ENCODE measurements around the gene SCYGR8. TPM values are rescaled to one million over a fixed set of nuclear protein-coding genes. Genes with fewer than 3 reads are reported as not detected.
"Not testable (repeated sequence)": the region's sequence is repeated elsewhere in the genome, so short reads cannot be mapped to it uniquely, and the experiment has no call there.

SCYGR8 gene
- total and polyA plus RNA-seq, 4 experiments from 2014 or later: not detected

DNA sequence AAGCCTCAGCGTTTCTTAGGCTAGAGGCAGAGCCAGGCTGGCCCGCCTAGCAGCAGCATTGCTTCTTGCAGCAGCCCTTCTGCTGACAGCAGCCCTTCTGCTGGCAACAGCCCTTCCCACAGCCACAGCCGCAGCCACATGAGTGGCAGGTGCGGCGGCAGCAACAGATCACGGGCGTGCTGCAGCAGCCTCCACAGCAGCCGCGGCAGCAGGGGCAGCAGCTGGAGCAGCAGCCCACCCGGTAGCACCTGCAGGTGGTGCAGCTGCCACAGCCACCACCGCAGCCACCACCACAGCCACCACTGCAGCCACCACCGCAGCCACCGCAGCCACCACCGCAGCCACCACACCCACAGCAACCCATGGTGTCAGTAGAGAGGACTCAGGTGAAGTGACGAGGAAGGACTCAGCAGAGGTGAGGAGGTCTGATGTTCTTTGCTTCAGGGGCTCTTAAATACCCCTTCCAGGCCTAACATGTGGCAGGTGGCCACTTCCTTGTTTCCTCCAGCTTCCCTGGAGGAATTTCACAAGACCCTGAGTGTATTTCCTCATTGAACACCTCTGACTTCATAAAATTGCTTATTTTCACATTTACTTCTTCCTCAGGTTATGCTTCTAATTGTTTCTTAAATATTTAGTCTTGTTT is 21.2 kb upstream of the SCYGR8 start, which contains the start of gene SCYGR6:
SCYGR6 (minus strand) TSS at position 364 of the 646 bp plus-strand sequence; CDS start at position 364, 0 bp downstream.
- H3K9me3 ChIP-seq (ENCODE audit: control insufficient read depth in 1 of 2, low read length in 2 of 2): no peaks in the 10 kb centered on the region
- Mint-ChIP-seq H3K27ac (no peak within 1 kb of the TSS), H3K4me1 (no peaks in the 10 kb centered on the region), H3K9me3 (no peaks in the 10 kb centered on the region), H3K27me3 (peaks cover 14 to 25% of the 10 kb centered on the region in 2 donors), H3K4me3 (no peak within 1 kb of the TSS), H3K36me3 (no peaks in the 10 kb centered on the region)
- no peak for DNase-seq
- POLR2A ChIA-PET (ENCODE audit: partially characterized antibody): no interaction called here
- H3K27me3 ChIP-seq (ENCODE audit: insufficient read depth, low read length): no peaks in the 10 kb centered on the region
- intact Hi-C loops (cut with micrococcal nuclease): no loop called here
- CTCF ChIA-PET (ENCODE audit: partially characterized antibody): no interaction called here
- no peaks in the 10 kb centered on the region for H3K36me3 ChIP-seq (ENCODE audit: insufficient read depth, low read length)
- H3K27ac ChIP-seq (ENCODE audit: low read depth, low read length): no peak within 1 kb of the TSS
- no peak within 1 kb of the TSS for H3K4me3 ChIP-seq (ENCODE audit: low read length in 2 of 2)
- no peaks in the 10 kb centered on the region for H3K4me1 ChIP-seq (ENCODE audit: insufficient read depth, low read length)

DNA sequence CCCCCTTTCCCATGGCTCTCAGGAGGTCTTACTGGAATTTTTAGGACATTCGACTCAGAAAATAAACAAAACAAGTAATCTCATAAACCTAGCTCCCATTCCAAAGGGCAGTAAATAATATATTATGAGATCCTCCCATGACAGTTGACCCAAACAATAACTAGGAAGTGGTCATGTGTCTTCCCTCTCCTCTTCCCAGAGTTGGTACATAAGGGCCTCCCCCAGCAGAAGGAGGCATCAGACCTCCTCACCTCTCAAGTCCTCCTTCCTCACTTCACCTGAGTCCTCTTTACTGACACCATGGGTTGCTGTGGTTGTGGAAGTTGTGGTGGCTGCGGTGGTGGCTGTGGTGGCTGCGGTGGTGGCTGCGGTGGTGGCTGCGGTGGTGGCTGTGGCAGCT is 17.7 kb upstream of the SCYGR8 start, which contains the start of gene SCYGR7:
SCYGR7 (plus strand) TSS at position 301 of the 400 bp plus-strand sequence; CDS start at position 301, 0 bp downstream.
- Mint-ChIP-seq H3K27me3 (peaks cover 7 to 8% of the 10 kb centered on the region in 2 donors), H3K27ac (peak within 1 kb of the TSS in 1 of 7 donors; percentile 43), H3K4me1 (no peaks in the 10 kb centered on the region), H3K9me3 (peaks cover 0 to 1% (median 0%) of the 10 kb centered on the region in 8 donors), H3K36me3 (no peaks in the 10 kb centered on the region), H3K4me3 (no peak within 1 kb of the TSS)
- H3K36me3 ChIP-seq (ENCODE audit: insufficient read depth, low read length): no peaks in the 10 kb centered on the region
- H3K27me3 ChIP-seq (ENCODE audit: insufficient read depth, low read length): no peaks in the 10 kb centered on the region
- no peaks in the 10 kb centered on the region for H3K4me1 ChIP-seq (ENCODE audit: insufficient read depth, low read length)
- intact Hi-C loops (cut with micrococcal nuclease): no loop called here
- DNase-seq: no peak
- ChIA-PET CTCF (ENCODE audit: partially characterized antibody) (no interaction called here), POLR2A (ENCODE audit: partially characterized antibody) (no interaction called here)
- H3K4me3 ChIP-seq (ENCODE audit: low read length in 2 of 2): no peak within 1 kb of the TSS
- no peaks in the 10 kb centered on the region for H3K9me3 ChIP-seq (ENCODE audit: control insufficient read depth in 1 of 2, low read length in 2 of 2)
- H3K27ac ChIP-seq (ENCODE audit: low read depth, low read length): no peak within 1 kb of the TSS

DNA sequence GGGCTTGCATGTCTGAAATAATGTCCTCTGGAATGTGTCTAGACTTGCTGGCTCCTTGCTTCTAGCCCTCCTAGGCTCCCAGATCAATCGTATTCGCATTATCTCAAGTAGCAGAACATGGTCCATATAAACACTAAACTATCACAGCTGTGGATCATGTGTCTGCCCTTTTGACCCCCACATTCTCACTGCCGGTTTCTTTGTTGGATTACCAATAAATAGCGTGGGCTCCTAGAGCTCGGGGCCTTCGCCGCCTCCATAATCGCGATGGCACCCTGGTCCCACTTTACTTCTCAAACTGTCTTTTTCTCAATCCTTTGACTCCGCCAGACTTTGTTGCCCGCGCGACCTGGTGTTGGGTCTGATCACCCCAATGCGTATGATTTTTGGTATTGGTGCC is 6.3 kb upstream of the SCYGR8 start:
- Histone ChIP-seq H3K36me3 (ENCODE audit: insufficient read depth, low read length) (no peaks in the 10 kb centered on the region), H3K4me3 (ENCODE audit: low read length in 2 of 2) (no peak overlapping the region), H3K9me3 (ENCODE audit: control insufficient read depth in 1 of 2, low read length in 2 of 2) (no peaks in the 10 kb centered on the region), H3K27me3 (ENCODE audit: insufficient read depth, low read length) (no peaks in the 10 kb centered on the region), H3K4me1 (ENCODE audit: insufficient read depth, low read length) (no peaks in the 10 kb centered on the region), H3K27ac (ENCODE audit: low read depth, low read length) (no peak overlapping the region)
- ChIA-PET CTCF (ENCODE audit: partially characterized antibody) (interaction anchor here (0.8 to 1.3 kb wide), 2 partner anchors 27 to 151 kb away, joined by 3 to 4 read pairs; no protein-coding TSS in a partner anchor), POLR2A (ENCODE audit: partially characterized antibody) (no interaction called here)
- intact Hi-C loops (cut with micrococcal nuclease): no loop called here
- no peak overlapping the region for H3K4me3 Mint-ChIP-seq
- no peak overlapping the region for H3K27ac Mint-ChIP-seq
- H3K4me1 Mint-ChIP-seq: no peaks in the 10 kb centered on the region
- no peaks in the 10 kb centered on the region for H3K9me3 Mint-ChIP-seq
- no peak for DNase-seq
- no peaks in the 10 kb centered on the region for H3K36me3 Mint-ChIP-seq
- H3K27me3 Mint-ChIP-seq: peaks cover 3 to 12% of the 10 kb centered on the region in 2 donors

DNA sequence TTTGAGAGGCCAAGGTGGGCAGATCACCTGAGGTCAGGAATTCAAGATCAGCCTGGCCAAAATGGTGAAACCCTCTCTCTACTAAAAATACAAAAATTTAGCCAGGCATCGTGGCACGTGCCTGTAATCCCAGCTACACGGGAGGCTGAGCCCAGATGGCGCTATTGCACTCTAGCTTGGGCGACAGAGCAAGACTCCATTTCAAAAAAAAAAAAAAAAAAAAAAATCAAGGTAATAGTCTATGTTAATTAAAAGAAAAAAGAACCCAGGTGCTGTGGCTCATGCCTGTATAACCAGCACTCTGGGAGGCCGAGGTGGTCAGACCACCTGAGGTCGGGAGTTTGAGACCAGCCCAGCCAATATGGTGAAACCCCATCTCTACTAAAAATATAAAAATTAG is 5.0 kb upstream of the SCYGR8 start:
- H3K9me3 Mint-ChIP-seq; H3K27ac ChIP-seq (ENCODE audit: low read depth, low read length); H3K36me3 Mint-ChIP-seq; H3K9me3 ChIP-seq (ENCODE audit: control insufficient read depth in 1 of 2, low read length in 2 of 2); intact Hi-C loops (cut with micrococcal nuclease); H3K4me1 ChIP-seq (ENCODE audit: insufficient read depth, low read length); H3K4me1 Mint-ChIP-seq; H3K36me3 ChIP-seq (ENCODE audit: insufficient read depth, low read length); H3K4me3 Mint-ChIP-seq; H3K4me3 ChIP-seq (ENCODE audit: low read length in 2 of 2); H3K27me3 ChIP-seq (ENCODE audit: insufficient read depth, low read length); DNase-seq; H3K27ac Mint-ChIP-seq; POLR2A ChIA-PET (ENCODE audit: partially characterized antibody): not testable (repeated sequence)
- peaks cover 3 to 12% of the 10 kb centered on the region in 2 donors for H3K27me3 Mint-ChIP-seq
- CTCF ChIA-PET (ENCODE audit: partially characterized antibody): interaction anchor here (1.0 kb wide), 1 partner anchor 146 kb away, joined by 4 read pairs; no protein-coding TSS in a partner anchor

DNA sequence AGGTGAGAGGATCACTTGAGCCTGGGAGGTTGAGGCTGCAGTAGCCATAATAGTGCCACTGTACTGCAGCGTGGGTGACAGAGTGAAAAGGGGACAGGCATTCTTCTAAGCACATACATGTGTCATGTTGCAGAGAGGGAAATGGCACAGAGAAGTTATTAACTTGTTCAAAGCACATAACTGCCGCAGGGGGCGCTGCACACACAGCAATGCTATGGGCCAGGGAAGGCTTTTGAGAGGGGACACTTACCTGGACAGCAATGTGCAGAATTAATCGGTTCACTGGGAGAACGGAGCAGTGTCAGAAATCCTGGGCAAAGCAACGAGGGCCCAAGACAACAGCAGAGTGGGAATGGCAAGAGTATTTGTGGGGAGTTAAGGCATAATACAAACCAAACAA is 2.4 kb downstream of the SCYGR8 start:
- H3K4me1 Mint-ChIP-seq: no peaks in the 10 kb centered on the region
- CTCF ChIA-PET (ENCODE audit: partially characterized antibody): no interaction called here
- H3K9me3 Mint-ChIP-seq: no peaks in the 10 kb centered on the region
- H3K4me3 Mint-ChIP-seq: no peak overlapping the region
- no peaks in the 10 kb centered on the region for H3K36me3 Mint-ChIP-seq
- peaks cover 4 to 7% of the 10 kb centered on the region in 2 donors for H3K27me3 Mint-ChIP-seq
- no peak overlapping the region for H3K27ac Mint-ChIP-seq
- Histone ChIP-seq H3K4me1 (ENCODE audit: insufficient read depth, low read length) (no peaks in the 10 kb centered on the region), H3K27ac (ENCODE audit: low read depth, low read length) (no peak overlapping the region), H3K36me3 (ENCODE audit: insufficient read depth, low read length) (no peaks in the 10 kb centered on the region), H3K27me3 (ENCODE audit: insufficient read depth, low read length) (no peaks in the 10 kb centered on the region), H3K9me3 (ENCODE audit: control insufficient read depth in 1 of 2, low read length in 2 of 2) (no peaks in the 10 kb centered on the region), H3K4me3 (ENCODE audit: low read length in 2 of 2) (no peak overlapping the region)
- DNase-seq: no peak
- POLR2A ChIA-PET (ENCODE audit: partially characterized antibody): no interaction called here
- intact Hi-C loops (cut with micrococcal nuclease): no loop called here

DNA sequence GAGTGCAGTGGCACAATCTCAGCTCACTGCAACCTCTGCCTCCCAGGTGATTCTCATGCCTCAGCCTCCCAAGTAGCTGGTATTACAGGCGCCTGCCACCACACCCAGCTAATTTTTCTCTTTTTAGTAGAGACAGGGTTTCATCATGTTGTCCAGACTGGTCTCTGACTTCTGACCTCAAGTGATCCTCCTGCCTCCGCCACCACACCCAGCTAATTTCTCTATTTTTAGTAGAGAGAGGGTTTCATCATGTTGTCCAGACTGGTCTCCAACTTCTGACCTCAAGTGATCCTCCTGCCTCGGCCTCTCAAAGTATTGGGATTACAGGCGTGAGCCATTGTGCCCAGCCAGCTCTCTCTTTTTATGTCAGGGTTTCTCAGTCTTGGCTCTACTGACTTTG is 10.6 kb downstream of the SCYGR8 start:
- DNase-seq; POLR2A ChIA-PET (ENCODE audit: partially characterized antibody); H3K9me3 ChIP-seq (ENCODE audit: control insufficient read depth in 1 of 2, low read length in 2 of 2); H3K4me3 Mint-ChIP-seq; H3K27ac Mint-ChIP-seq; H3K9me3 Mint-ChIP-seq; H3K27ac ChIP-seq (ENCODE audit: low read depth, low read length); H3K36me3 Mint-ChIP-seq; H3K4me1 ChIP-seq (ENCODE audit: insufficient read depth, low read length); H3K27me3 ChIP-seq (ENCODE audit: insufficient read depth, low read length); intact Hi-C loops (cut with micrococcal nuclease); H3K4me3 ChIP-seq (ENCODE audit: low read length in 2 of 2); H3K4me1 Mint-ChIP-seq; H3K36me3 ChIP-seq (ENCODE audit: insufficient read depth, low read length): not testable (repeated sequence)
- CTCF ChIA-PET (ENCODE audit: partially characterized antibody): interaction anchor here (2.3 kb wide), 1 partner anchor 10 kb away, joined by 15 read pairs; no protein-coding TSS in a partner anchor
- peaks cover 3 to 10% of the 10 kb centered on the region in 2 donors for H3K27me3 Mint-ChIP-seq

DNA sequence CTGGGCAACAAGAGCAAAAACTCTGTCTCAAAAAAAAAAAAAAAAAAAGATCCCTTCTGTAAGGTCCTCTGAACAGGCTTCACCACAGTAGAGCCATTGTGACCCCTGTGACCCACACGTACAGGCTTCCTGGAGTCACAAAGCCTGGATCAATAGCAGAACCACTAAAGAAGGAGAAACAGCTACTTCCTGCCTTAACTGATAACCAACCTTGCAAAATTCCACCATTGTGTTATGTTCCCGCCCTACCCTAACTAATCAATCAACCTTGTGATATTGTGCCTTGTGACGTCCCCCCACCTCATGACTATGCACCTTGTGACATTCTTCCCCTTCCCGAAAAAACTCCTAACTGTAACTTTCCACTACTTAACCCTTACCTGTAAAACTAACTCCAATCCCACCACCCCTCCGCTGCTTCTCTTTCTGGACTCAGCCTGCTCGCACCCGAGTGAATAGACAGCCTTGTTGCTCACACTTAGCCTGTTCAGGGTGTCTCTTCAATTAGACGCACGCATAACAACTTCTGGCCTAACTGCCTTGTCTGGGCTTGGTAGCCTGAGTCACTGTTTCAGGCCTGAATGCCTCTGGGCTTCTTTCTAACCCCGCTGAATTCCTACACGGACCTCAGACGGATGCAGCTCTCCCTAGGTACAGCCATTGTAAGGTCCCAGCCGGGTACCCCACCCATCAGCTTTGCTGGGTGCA is 13.9 kb downstream of the SCYGR8 start:
- CTCF ChIA-PET (ENCODE audit: partially characterized antibody): no interaction called here

More for the DNA sequence above, 13.9 kb downstream of the SCYGR8 start:
- H3K9me3 Mint-ChIP-seq: no peaks in the 10 kb centered on the region
- no peak overlapping the region for H3K4me3 ChIP-seq (ENCODE audit: low read length in 2 of 2)
- no peak for DNase-seq
- no peaks in the 10 kb centered on the region for H3K4me1 ChIP-seq (ENCODE audit: insufficient read depth, low read length)
- POLR2A ChIA-PET (ENCODE audit: partially characterized antibody): no interaction called here
- no peaks in the 10 kb centered on the region for H3K36me3 Mint-ChIP-seq
- H3K9me3 ChIP-seq (ENCODE audit: control insufficient read depth in 1 of 2, low read length in 2 of 2): no peaks in the 10 kb centered on the region
- no peak overlapping the region for H3K27ac ChIP-seq (ENCODE audit: low read depth, low read length)
- intact Hi-C loops (cut with micrococcal nuclease): loop anchor here (10.0 kb wide), 2 partner anchors 355 to 525 kb away; no protein-coding TSS in a partner anchor
- peaks cover 4 to 10% of the 10 kb centered on the region in 2 donors for H3K27me3 Mint-ChIP-seq
- H3K27me3 ChIP-seq (ENCODE audit: insufficient read depth, low read length): no peaks in the 10 kb centered on the region
- H3K4me1 Mint-ChIP-seq: no peaks in the 10 kb centered on the region
- no peak overlapping the region for H3K27ac Mint-ChIP-seq
- H3K4me3 Mint-ChIP-seq: no peak overlapping the region
- no peaks in the 10 kb centered on the region for H3K36me3 ChIP-seq (ENCODE audit: insufficient read depth, low read length)
